PC-9 (cell line): ENCODE data around the gene PROC. TPM values are rescaled to one million over a fixed set of nuclear protein-coding genes. Genes with fewer than 3 reads are reported as not detected.

Experiments used
- BruUV-seq: library from RNA; stranded (reverse); fragments of 400-500 nt; replicated peaks from 2 replicates; lab custom pipeline; 2021; lab: Mats Ljungman, UMichigan
- CTCF ChIA-PET: fragments of 300-600 bp; sonication (Branson Sonifier 250); formaldehyde crosslinking; loops from one replicate; lab custom pipeline; 2022; ENCODE audit warnings: antibody characterized with exemption; lab: Charles Lee
- POLR2A ChIA-PET: fragments of 300-600 bp; sonication (Branson Sonifier 250); formaldehyde crosslinking; loops from one replicate; lab custom pipeline; 2022; ENCODE audit warnings: antibody characterized with exemption; ENCODE audit not compliant: unreplicated experiment; lab: Charles Lee
- DNase-seq, 2 experiments: peaks; one replicate each; pipeline versions ENCODE4 v3.0.0 to v3.0.0-alpha.2; 2015 to 2022; ENCODE audit warnings: mixed read lengths in 1 of 2
- H2AFZ ChIP-seq: fragments of 200-600 bp; sonication (generic); 2 replicates; pipeline ENCODE4 v1.8.1; 2017; ENCODE audit warnings: antibody characterized with exemption
- H3F3A ChIP-seq: fragments of 200-600 bp; sonication (generic); 2 replicates; pipeline ENCODE4 v1.8.1; 2017; ENCODE audit warnings: antibody characterized with exemption, mild to moderate bottlenecking, low read depth; ENCODE audit not compliant: insufficient read depth
- H3K27ac ChIP-seq: fragments of 200-600 bp; sonication (generic); 2 replicates; pipeline ENCODE4 v1.6.1; 2016; ENCODE audit warnings: mixed run types
- H3K27me3 ChIP-seq: fragments of 200-600 bp; sonication (generic); 2 replicates; pipeline ENCODE4 v1.6.1; 2016; ENCODE audit warnings: low read depth, mixed run types; ENCODE audit not compliant: insufficient read depth
- H3K36me3 ChIP-seq: fragments of 200-600 bp; sonication (generic); 2 replicates; pipeline ENCODE4 v1.6.1; 2016; ENCODE audit warnings: low read depth, mixed run types
- H3K4me1 ChIP-seq: fragments of 200-600 bp; sonication (generic); replicated peaks from 2 replicates; pipeline ENCODE4 v1.6.1; 2016; ENCODE audit warnings: mixed run types; ENCODE audit not compliant: insufficient read depth
- H3K4me2 ChIP-seq: fragments of 200-600 bp; sonication (generic); 2 replicates; pipeline ENCODE4 v1.6.1; 2017; ENCODE audit warnings: mixed run types
- H3K4me3 ChIP-seq: fragments of 200-600 bp; sonication (generic); 2 replicates; pipeline ENCODE4 v1.6.1; 2016; ENCODE audit warnings: mixed run types
- H3K79me2 ChIP-seq: fragments of 200-600 bp; sonication (generic); 2 replicates; pipeline ENCODE4 v1.6.1; 2017; ENCODE audit warnings: low read depth, mixed run types
- H3K9me2 ChIP-seq: fragments of 200-600 bp; sonication (generic); 2 replicates; pipeline ENCODE4 v1.8.1; 2017; ENCODE audit warnings: mild to moderate bottlenecking; ENCODE audit not compliant: insufficient read depth
- H3K9me3 ChIP-seq: fragments of 200-600 bp; sonication (generic); 2 replicates; pipeline ENCODE4 v1.8.1; 2016; ENCODE audit warnings: low read depth; ENCODE audit not compliant: insufficient read depth
- H4K20me1 ChIP-seq: fragments of 200-600 bp; sonication (generic); 2 replicates; pipeline ENCODE4 v1.8.1; 2017; ENCODE audit not compliant: insufficient read depth
- EZH2 ChIP-seq: fragments of 200-600 bp; sonication (generic); IDR thresholded peaks from 2 replicates; pipeline ENCODE4 v1.8.0; 2017; ENCODE audit warnings: antibody characterized with exemption, low read depth
- intact Hi-C: fragments of 100-400 bp; cut with micrococcal nuclease; formaldehyde crosslinking; loops from one replicate; pipeline ENCODE4 v1.10.0; 2022; ENCODE audit not compliant: unreplicated experiment
- total RNA-seq: library from RNA; stranded (reverse); gene quantifications from 2 replicates; pipeline ENCODE4 v1.2.3, GENCODE V29; 2021
- TF ChIP-seq, protein P1 (sequence below): fragments of 200-600 bp; sonication (generic); conservative IDR thresholded peaks from 2 replicates; pipeline ENCODE4 v1.6.1; 2017; ENCODE audit warnings: mixed run types, antibody characterized with exemption, mild to moderate bottlenecking, moderate library complexity

Gene PROC
- total RNA-seq, 1 experiment from 2014 or later, result 6.1 TPM

DNA sequence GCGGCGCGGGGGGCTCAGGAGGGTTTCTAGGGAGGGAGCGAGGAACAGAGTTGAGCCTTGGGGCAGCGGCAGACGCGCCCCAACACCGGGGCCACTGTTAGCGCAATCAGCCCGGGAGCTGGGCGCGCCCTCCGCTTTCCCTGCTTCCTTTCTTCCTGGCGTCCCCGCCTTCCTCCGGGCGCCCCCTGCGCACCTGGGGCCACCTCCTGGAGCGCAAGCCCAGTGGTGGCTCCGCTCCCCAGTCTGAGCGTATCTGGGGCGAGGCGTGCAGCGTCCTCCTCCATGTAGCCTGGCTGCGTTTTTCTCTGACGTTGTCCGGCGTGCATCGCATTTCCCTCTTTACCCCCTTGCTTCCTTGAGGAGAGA, 5.2 kb downstream of the PROC start:
- H3K27ac ChIP-seq, result no peak overlapping the region
- CTCF ChIA-PET, result no interaction called here

DNA sequence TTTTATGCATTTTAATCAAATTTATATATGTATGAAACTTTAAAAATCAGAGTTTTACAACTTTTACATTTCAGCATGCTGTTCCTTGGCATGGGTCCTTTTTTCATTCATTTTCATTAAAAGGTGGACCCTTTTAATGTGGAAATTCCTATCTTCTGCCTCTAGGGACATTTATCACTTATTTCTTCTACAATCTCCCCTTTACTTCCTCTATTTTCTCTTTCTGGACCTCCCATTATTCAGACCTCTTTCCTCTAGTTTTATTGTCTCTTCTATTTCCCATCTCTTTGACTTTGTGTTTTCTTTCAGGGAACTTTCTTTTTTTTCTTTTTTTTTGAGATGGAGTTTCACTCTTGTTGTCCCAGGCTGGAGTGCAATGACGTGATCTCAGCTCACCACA, 5.7 kb downstream of the PROC start:
- intact Hi-C loops, result loop anchor here (1.0 to 5.0 kb wide), 2 partner anchors 36 to 77 kb away; no protein-coding TSS in a partner anchor
- Histone ChIP-seq H3K4me2 (peak overlapping the region; percentile 100), H3K27ac (no peak overlapping the region), H3K4me3 (peak overlapping the region; percentile 97), H3F3A (peaks cover 8% of the 10 kb centered on the region), H3K36me3 (no peaks in the 10 kb centered on the region), H3K9me2 (no peaks in the 10 kb centered on the region), H3K79me2 (no peaks in the 10 kb centered on the region), H3K9me3 (no peaks in the 10 kb centered on the region), H3K27me3 (no peaks in the 10 kb centered on the region), H4K20me1 (no peaks in the 10 kb centered on the region), H3K4me1 (peaks cover 8% of the 10 kb centered on the region), H2AFZ (peak overlapping the region; percentile 95)
- BruUV-seq, result no TSS peak
- POLR2A ChIA-PET, result no interaction called here
- CTCF ChIA-PET, result interaction anchor here (0.6 kb wide), 1 partner anchor 59 kb away, joined by 8 read pairs; no protein-coding TSS in a partner anchor
- TF ChIP-seq EZH2, result no peak
- TF ChIP-seq, protein P1, sequence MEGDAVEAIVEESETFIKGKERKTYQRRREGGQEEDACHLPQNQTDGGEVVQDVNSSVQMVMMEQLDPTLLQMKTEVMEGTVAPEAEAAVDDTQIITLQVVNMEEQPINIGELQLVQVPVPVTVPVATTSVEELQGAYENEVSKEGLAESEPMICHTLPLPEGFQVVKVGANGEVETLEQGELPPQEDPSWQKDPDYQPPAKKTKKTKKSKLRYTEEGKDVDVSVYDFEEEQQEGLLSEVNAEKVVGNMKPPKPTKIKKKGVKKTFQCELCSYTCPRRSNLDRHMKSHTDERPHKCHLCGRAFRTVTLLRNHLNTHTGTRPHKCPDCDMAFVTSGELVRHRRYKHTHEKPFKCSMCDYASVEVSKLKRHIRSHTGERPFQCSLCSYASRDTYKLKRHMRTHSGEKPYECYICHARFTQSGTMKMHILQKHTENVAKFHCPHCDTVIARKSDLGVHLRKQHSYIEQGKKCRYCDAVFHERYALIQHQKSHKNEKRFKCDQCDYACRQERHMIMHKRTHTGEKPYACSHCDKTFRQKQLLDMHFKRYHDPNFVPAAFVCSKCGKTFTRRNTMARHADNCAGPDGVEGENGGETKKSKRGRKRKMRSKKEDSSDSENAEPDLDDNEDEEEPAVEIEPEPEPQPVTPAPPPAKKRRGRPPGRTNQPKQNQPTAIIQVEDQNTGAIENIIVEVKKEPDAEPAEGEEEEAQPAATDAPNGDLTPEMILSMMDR, result peak; percentile 52
- no peak for DNase-seq

More for the DNA sequence above, 5.2 kb downstream of the PROC start:
- Histone ChIP-seq H3K36me3 (no peaks in the 10 kb centered on the region), H3K4me2 (peak overlapping the region; percentile 100), H2AFZ (peak overlapping the region; percentile 95), H3F3A (peaks cover 8% of the 10 kb centered on the region), H3K4me3 (peak overlapping the region; percentile 97), H3K9me3 (no peaks in the 10 kb centered on the region), H3K27me3 (no peaks in the 10 kb centered on the region), H4K20me1 (no peaks in the 10 kb centered on the region), H3K9me2 (no peaks in the 10 kb centered on the region), H3K79me2 (no peaks in the 10 kb centered on the region), H3K4me1 (peaks cover 8% of the 10 kb centered on the region)
- POLR2A ChIA-PET, result no interaction called here
- BruUV-seq, result no TSS peak
- TF ChIP-seq, protein P1, result no peak
- TF ChIP-seq EZH2, result no peak
- intact Hi-C loops, result loop anchor here (1.0 to 5.0 kb wide), 2 partner anchors 35 to 76 kb away; no protein-coding TSS in a partner anchor
- DNase-seq, result peak; percentile 60 to 82

GRCh38 chr2:127424598-127425520, 6.6 kb downstream of the PROC start:
- Histone ChIP-seq H3K79me2 (no peaks in the 10 kb centered on the region), H3K36me3 (no peaks in the 10 kb centered on the region), H3K4me3 (no peak overlapping the region), H2AFZ (no peak overlapping the region), H3K27me3 (no peaks in the 10 kb centered on the region), H3K4me2 (no peak overlapping the region), H4K20me1 (no peaks in the 10 kb centered on the region), H3F3A (peaks cover 8% of the 10 kb centered on the region), H3K4me1 (peaks cover 8% of the 10 kb centered on the region), H3K9me2 (no peaks in the 10 kb centered on the region), H3K27ac (no peak overlapping the region), H3K9me3 (no peaks in the 10 kb centered on the region)
- BruUV-seq, result no TSS peak
- intact Hi-C loops, result loop anchor here (5.0 kb wide), 1 partner anchor 78 kb away; no protein-coding TSS in a partner anchor
- TF ChIP-seq EZH2, result no peak
- TF ChIP-seq, protein P1, result no peak
- POLR2A ChIA-PET, result no interaction called here
- DNase-seq, result no peak
- CTCF ChIA-PET, result interaction anchor here (0.6 kb wide), 2 partner anchors 60 to 93 kb away, joined by 5 to 8 read pairs; no protein-coding TSS in a partner anchor
